Neural progenitor cell (in vitro differentiated cells): ENCODE data around the gene POLR3B.

ENCODE experiments used
- EZH2 ChIP-seq: fragments of 200-600 bp; sonication (generic); IDR thresholded peaks from 2 replicates; pipeline ENCODE4 v1.6.1; 2017; ENCODE audit warnings: antibody characterized with exemption, mild to moderate bottlenecking, moderate library complexity
- TF ChIP-seq, protein P1 (sequence below): fragments of 200-600 bp; sonication (generic); IDR thresholded peaks from 2 replicates; pipeline ENCODE4 v1.5.1; 2017; ENCODE audit warnings: antibody characterized with exemption, mild to moderate bottlenecking

DNA sequence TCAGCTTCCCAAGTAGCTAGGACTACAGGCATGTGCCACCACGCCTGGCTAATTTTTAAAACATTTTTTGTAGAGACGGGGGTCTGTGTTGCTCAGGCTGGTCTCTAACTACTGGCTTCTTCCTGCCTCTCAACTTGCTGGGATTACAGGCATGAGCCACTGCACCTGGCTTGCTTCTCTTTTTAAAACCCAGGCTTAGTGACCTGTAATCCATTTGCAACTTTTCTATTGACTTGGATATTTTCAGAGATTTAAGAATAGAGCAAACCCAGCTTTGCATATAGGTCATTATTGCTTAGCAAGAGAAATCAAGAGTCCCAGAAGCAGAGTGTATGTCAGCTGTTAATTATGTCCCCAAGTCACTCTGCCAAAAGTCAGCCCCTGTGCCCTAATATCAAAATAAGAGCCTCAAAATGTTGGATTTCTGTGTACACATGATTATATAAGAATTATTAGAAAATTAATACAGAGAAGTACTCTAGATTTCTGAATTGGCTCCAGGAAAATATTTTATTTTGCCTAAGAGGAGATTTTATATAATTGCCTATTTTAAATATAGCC, 30.2 kb upstream of the POLR3B start:
- TF ChIP-seq, protein P1, sequence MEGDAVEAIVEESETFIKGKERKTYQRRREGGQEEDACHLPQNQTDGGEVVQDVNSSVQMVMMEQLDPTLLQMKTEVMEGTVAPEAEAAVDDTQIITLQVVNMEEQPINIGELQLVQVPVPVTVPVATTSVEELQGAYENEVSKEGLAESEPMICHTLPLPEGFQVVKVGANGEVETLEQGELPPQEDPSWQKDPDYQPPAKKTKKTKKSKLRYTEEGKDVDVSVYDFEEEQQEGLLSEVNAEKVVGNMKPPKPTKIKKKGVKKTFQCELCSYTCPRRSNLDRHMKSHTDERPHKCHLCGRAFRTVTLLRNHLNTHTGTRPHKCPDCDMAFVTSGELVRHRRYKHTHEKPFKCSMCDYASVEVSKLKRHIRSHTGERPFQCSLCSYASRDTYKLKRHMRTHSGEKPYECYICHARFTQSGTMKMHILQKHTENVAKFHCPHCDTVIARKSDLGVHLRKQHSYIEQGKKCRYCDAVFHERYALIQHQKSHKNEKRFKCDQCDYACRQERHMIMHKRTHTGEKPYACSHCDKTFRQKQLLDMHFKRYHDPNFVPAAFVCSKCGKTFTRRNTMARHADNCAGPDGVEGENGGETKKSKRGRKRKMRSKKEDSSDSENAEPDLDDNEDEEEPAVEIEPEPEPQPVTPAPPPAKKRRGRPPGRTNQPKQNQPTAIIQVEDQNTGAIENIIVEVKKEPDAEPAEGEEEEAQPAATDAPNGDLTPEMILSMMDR = no peak
- no peak for TF ChIP-seq EZH2
